ENCODE data around the gene CARMIL1.

GRCh38 chr6:25248123-25248522 is 31.1 kb upstream of the CARMIL1 start:
- TF ChIP-seq POLR2A (IDR thresholded peaks at IDR 0.05) (no peak), CTCF (IDR thresholded peaks at IDR 0.05) (no peak)
